ENCODE results near the gene SETBP1.

SETBP1 gene

GRCh38 chr18:45057955-45058600, 377.4 kb downstream of the SETBP1 start:
- no peak overlapping the region for H3K4me3 ChIP-seq (ENCODE audit: low read length)
- no peak overlapping the region for H3K27ac ChIP-seq (ENCODE audit: low read depth, low read length)
- H3K27me3 ChIP-seq (ENCODE audit: control insufficient read depth, low read length) = no peaks in the 10 kb centered on the region
- no peak overlapping the region for H3K4me2 ChIP-seq (ENCODE audit: low read length)
- H3K9me3 ChIP-seq (ENCODE audit: control insufficient read depth, insufficient read depth, low read length) = no peaks in the 10 kb centered on the region
- no peaks in the 10 kb centered on the region for H3F3A ChIP-seq (ENCODE audit: control insufficient read depth, insufficient read depth)
- no peaks in the 10 kb centered on the region for H3K36me3 ChIP-seq (ENCODE audit: control insufficient read depth, low read length)
- H3K9me2 ChIP-seq (replicated peaks; ENCODE audit: control insufficient read depth, low read length) = no peaks in the 10 kb centered on the region
- no peaks in the 10 kb centered on the region for H3K79me2 ChIP-seq (ENCODE audit: control insufficient read depth, low read length)
- H4K20me1 ChIP-seq (ENCODE audit: control insufficient read depth, insufficient read depth, low read depth, low read length) = no peaks in the 10 kb centered on the region
- H3K4me1 ChIP-seq (ENCODE audit: control insufficient read depth, low read length) = no peaks in the 10 kb centered on the region
- TF ChIP-seq EZH2phosphoT487 (IDR thresholded peaks at IDR 0.05; ENCODE audit: borderline replicate concordance, low read length) (no peak), CTCF (IDR thresholded peaks at IDR 0.05; ENCODE audit: low read depth, low read length, poor library complexity, severe bottlenecking) (no peak)

- H3K4me1 ChIP-seq (ENCODE audit: control insufficient read depth, low read length) = no peaks in the 10 kb centered on the region
- H3K9me2 ChIP-seq (replicated peaks; ENCODE audit: control insufficient read depth, low read length) = no peaks in the 10 kb centered on the region
- H3K79me2 ChIP-seq (ENCODE audit: control insufficient read depth, low read length) = no peaks in the 10 kb centered on the region
- H3K36me3 ChIP-seq (ENCODE audit: control insufficient read depth, low read length) = no peaks in the 10 kb centered on the region
- H3F3A ChIP-seq (ENCODE audit: control insufficient read depth, insufficient read depth) = no peaks in the 10 kb centered on the region
- TF ChIP-seq EZH2phosphoT487 (IDR thresholded peaks at IDR 0.05; ENCODE audit: borderline replicate concordance, low read length) (no peak), CTCF (IDR thresholded peaks at IDR 0.05; ENCODE audit: low read depth, low read length, poor library complexity, severe bottlenecking) (no peak)
- H3K4me2 ChIP-seq (ENCODE audit: low read length) = no peak overlapping the region
- no peak overlapping the region for H3K4me3 ChIP-seq (ENCODE audit: low read length)
- H3K27me3 ChIP-seq (ENCODE audit: control insufficient read depth, low read length) = no peaks in the 10 kb centered on the region
- H4K20me1 ChIP-seq (ENCODE audit: control insufficient read depth, insufficient read depth, low read depth, low read length) = no peaks in the 10 kb centered on the region
- no peaks in the 10 kb centered on the region for H3K9me3 ChIP-seq (ENCODE audit: control insufficient read depth, insufficient read depth, low read length)
- no peak overlapping the region for H3K27ac ChIP-seq (ENCODE audit: low read depth, low read length)
Observed at GRCh38 chr18:45059695-45060094, 379.0 kb downstream of the SETBP1 start.

- H3K4me2 ChIP-seq (ENCODE audit: low read length) = no peak overlapping the region
- H3F3A ChIP-seq (ENCODE audit: control insufficient read depth, insufficient read depth) = no peaks in the 10 kb centered on the region
- TF ChIP-seq CTCF (IDR thresholded peaks at IDR 0.05; ENCODE audit: low read depth, low read length, poor library complexity, severe bottlenecking) (no peak), EZH2phosphoT487 (IDR thresholded peaks at IDR 0.05; ENCODE audit: borderline replicate concordance, low read length) (no peak)
- H3K36me3 ChIP-seq (ENCODE audit: control insufficient read depth, low read length) = no peaks in the 10 kb centered on the region
- H3K9me3 ChIP-seq (ENCODE audit: control insufficient read depth, insufficient read depth, low read length) = no peaks in the 10 kb centered on the region
- H3K27me3 ChIP-seq (ENCODE audit: control insufficient read depth, low read length) = no peaks in the 10 kb centered on the region
- no peaks in the 10 kb centered on the region for H3K9me2 ChIP-seq (replicated peaks; ENCODE audit: control insufficient read depth, low read length)
- no peak overlapping the region for H3K27ac ChIP-seq (ENCODE audit: low read depth, low read length)
- H3K4me3 ChIP-seq (ENCODE audit: low read length) = no peak overlapping the region
- no peaks in the 10 kb centered on the region for H3K4me1 ChIP-seq (ENCODE audit: control insufficient read depth, low read length)
- no peaks in the 10 kb centered on the region for H4K20me1 ChIP-seq (ENCODE audit: control insufficient read depth, insufficient read depth, low read depth, low read length)
- no peaks in the 10 kb centered on the region for H3K79me2 ChIP-seq (ENCODE audit: control insufficient read depth, low read length)
Observed at GRCh38 chr18:45060102-45060501, 379.4 kb downstream of the SETBP1 start.
